GM13976 (cell line): ENCODE results near the gene DHRS2.

Experiments used
- DNase-seq: peaks from one replicate; pipeline ENCODE4 v3.0.0; 2012; ENCODE audit warnings: low spot score
- in situ Hi-C: fragments of 300-500 bp; cut with MboI; formaldehyde crosslinking; loops from one replicate; pipeline ENCODE4 v1.12.0; 2022; ENCODE audit warnings: low sequenced_read_pairs, mixed read lengths, inconsistent platforms; ENCODE audit not compliant: unreplicated experiment
- TF ChIP-seq, protein P1 (sequence below): IDR thresholded peaks from 2 replicates; pipeline ENCODE4 v1.5.1; 2012; ENCODE audit warnings: borderline replicate concordance, mild to moderate bottlenecking; ENCODE audit not compliant: insufficient read depth; ENCODE audit errors: extremely low read depth, missing control alignments, control extremely low read depth

The DHRS2 gene

DNA sequence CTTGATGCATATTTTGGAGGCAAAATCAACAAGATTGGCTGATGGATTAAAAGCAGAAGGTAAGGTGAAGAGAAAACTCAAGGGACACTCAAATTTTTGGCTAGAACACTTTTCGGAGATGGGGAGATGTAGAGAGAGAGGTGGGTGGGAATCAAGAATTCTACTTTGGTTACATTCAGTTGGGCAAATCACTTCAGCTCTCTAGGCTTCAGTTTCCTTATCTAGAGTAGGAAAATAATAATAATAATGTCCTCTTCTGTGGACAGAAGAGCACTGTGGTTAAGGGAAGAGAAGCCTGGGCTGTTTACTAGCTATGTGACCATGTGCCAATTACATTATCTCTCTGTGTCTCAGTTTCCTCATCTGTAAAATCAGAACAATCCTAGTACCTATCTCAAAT is 23.4 kb upstream of the DHRS2 start:
- DNase-seq, result no peak
- TF ChIP-seq, protein P1, sequence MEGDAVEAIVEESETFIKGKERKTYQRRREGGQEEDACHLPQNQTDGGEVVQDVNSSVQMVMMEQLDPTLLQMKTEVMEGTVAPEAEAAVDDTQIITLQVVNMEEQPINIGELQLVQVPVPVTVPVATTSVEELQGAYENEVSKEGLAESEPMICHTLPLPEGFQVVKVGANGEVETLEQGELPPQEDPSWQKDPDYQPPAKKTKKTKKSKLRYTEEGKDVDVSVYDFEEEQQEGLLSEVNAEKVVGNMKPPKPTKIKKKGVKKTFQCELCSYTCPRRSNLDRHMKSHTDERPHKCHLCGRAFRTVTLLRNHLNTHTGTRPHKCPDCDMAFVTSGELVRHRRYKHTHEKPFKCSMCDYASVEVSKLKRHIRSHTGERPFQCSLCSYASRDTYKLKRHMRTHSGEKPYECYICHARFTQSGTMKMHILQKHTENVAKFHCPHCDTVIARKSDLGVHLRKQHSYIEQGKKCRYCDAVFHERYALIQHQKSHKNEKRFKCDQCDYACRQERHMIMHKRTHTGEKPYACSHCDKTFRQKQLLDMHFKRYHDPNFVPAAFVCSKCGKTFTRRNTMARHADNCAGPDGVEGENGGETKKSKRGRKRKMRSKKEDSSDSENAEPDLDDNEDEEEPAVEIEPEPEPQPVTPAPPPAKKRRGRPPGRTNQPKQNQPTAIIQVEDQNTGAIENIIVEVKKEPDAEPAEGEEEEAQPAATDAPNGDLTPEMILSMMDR, result no peak
- in situ Hi-C loops, result no loop called here

DNA sequence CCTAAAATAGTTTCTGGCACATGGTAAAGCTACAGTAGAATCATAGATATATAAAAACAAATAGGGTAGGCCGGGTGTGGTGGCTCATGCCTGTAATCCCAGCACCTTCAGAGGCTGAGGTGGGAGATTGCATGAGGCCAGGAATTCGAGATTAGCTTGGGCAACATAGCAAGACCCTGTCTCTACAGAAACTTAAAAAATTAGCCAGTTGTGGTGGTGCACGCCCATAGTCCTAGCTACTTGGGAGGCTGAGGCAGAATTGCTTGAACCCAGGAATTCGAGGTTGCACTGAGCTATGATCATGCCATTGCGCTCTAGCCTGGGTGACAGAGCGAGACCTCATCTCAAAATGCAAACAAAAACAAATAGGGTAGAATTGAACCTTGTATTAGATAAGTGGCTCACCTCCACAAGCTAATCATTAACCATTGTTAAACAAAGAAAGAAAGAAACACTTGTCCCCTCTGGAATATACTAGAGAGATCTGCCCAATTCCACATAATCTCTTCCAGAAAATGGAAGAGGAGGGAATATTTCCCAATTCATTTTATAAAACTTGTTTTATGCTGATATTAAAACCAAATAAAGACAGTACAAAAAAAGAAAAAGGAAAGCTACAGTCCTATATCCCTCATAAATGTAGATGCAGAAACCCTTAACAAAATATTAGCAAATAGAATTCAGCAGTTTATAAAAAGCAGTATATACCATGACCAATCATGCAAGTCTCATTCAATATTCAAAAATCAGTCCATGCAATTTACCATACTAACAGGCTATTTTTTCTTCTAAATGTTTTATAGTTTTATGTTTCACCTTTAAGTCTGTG is 22.7 kb upstream of the DHRS2 start:
- TF ChIP-seq, protein P1, result no peak
- in situ Hi-C loops, result no loop called here
- DNase-seq, result no peak

DNA sequence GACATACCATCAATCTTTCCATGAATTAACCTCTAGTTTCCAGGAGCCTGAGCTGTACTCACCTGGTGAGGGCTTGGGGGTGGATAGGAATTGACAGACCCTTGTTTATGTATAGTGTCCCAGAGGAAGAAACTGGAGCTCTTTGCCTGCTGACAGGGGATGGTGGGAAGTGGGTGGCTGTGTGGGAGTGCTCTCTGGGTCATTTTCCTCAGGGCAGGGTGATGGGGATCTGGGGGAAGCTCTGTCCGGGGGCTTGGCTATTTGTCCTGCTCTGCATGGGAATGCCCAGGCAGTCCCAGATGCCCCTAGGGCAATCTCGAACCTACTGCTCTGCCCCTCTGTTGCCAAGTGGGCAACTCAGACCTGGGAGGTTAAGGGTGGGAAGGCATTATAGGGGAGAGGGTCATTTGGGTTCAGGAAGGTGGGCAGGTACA is 21.8 kb upstream of the DHRS2 start:
- DNase-seq, result no peak
- in situ Hi-C loops, result no loop called here
- TF ChIP-seq, protein P1, result no peak

DNA sequence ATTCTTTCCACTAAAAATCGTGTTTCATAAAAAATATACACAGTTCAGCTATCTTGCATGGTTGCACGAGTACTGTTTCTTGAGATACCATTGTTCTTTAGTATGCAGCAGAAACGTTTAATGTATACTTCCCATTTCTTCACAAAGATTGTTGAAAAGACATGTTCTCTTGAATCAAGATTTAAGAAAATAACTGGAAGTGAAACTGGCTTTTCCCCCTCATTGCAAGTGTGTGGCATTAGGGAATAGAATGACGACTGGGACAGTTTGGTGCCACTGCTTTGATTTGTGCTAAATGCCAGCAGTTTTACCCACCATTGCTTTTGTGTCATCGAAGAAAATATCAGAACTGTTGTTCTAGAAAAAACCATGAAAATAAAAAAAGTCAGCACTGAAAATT is 20.3 kb upstream of the DHRS2 start:
- TF ChIP-seq, protein P1, result no peak
- no peak for DNase-seq
- in situ Hi-C loops, result no loop called here

DNA sequence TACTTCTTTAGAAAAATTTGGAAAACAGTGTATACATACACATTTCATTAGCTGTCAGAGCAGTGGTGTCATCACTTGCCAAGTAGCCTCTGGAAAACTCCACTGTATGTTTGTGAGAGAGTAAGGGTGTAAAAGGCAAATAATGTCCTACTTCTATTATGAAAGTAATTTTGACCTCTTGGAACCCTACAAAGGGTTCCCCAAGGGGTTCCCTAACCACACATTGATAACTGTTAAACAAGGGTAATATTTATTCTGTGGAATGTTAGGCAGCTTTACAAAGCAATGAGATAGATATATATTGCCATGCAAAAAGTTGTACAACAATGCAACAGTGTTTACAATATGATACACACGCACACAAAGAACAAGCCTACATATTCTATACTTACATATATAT is 18.6 kb upstream of the DHRS2 start:
- TF ChIP-seq, protein P1, result no peak
- no peak for DNase-seq
- in situ Hi-C loops, result no loop called here

DNA sequence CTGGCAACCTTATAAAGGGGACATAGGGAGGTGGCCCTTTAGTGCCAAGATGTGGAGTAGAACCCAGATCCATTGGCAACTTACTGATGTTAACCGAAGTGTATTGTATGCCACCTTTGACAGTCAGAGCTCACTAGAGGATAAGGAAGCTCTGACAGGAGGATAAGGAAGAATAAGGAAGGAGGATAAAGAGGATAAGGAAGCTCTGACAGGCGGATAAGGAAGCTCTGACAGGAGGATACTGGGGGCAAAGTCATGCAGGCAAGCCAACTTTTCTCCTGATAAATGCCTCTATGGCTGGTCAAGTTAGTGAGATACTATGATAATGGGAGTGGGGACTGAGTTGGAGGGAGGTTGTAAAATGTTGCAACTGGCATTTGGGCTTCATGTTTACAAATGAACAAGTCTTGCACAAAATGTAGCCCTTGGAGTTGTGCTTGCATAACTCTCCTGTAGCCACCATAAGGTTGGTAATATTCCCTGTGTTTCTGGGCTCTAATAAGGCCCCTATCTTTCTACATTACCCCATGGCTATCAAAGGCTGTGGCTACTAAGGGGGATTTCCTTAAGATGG is 17.7 kb upstream of the DHRS2 start:
- in situ Hi-C loops, result no loop called here
- TF ChIP-seq, protein P1, result no peak
- no peak for DNase-seq
